Activated CD4-positive, alpha-beta T cell treated with anti-CD3 and anti-CD28 coated beads for 48 hours (primary cell): ENCODE data around the gene HCK.

Experiments used
- DNase-seq: peaks from one replicate; pipeline ENCODE4 v3.0.0-alpha.2; 2020

The HCK gene

DNA sequence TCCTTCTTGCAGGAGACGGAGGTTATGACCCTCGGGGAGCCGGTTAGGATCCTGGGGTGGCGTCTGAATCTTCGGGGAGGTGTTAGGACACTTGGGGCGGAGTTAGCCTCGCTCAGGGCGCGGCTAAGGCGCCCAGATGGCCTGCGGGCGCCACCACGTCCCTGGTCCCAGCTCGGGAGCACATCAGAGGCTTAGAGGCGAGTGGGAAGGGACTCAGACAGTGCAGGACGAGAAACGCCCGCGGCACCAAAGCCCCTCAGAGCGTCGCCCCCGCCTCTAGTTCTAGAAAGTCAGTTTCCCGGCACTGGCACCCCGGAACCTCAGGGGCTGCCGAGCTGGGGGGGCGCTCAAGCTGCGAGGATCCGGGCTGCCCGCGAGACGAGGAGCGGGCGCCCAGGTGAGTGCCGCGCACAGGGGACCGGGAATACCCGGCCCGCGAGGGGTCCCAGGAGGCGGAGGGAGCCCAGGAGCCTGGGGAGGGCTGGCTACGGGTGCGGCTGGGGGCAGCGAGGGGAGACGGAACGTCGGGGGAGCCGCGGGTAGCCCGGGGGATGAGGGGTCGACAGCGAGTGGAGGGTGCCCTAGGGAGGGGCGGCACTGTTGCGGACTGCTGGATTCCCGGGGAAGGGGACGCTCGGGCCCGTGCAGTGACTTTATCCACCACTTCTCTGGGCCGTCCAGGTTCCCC is at the start of gene HCK:
TSS of gene HCK (plus strand) at position 153 of the 688 bp plus-strand sequence.
- peak; percentile 16 for DNase-seq

DNA sequence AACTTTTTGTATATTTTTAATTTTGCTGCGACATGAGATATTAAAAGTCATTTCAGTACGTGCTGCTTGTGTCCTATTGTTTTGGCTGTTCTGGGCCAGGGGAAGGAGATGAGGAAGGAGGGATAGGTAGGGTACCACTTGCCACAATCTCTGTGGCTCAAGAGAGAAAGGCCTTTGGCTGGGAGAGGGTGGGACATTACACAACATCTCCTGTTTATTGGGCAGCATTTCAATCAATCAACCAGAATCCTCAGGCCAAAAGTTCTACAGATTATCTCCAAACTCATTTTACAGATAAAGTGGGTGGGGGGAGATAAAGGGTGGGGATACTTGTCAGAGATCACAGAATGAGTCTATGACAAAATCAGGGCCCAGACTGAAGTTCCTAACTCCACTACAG is 48.7 kb upstream of the HCK start:
- DNase-seq: no peak

GRCh38 chr20:32004963-32005362 is 47.1 kb upstream of the HCK start:
- DNase-seq: no peak

GRCh38 chr20:32006053-32006452 is 46.0 kb upstream of the HCK start:
- DNase-seq: no peak

GRCh38 chr20:32006841-32007786 is 44.9 kb upstream of the HCK start:
- no peak for DNase-seq

- no peak for DNase-seq
Observed at GRCh38 chr20:32007787-32008616, 44.0 kb upstream of the HCK start.

DNA sequence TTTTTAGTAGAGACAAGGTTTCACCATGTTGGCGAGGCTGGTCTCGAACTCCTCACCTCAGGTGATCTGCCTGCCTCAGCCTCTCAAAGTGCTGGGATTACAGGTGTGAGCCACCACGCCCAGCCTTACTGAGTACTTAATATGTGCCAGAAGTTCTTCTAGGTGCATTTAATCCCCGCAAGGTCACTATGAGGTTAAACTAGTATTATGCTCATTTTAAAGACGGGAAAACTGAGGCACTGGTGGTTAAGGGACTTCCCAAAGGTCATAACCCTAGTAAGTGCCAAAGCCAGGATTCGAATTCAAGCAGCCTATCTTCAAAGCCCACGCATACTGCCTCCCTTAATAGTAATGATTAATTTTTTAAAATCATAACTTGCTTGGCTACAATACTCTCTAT is 42.5 kb upstream of the HCK start:
- DNase-seq: no peak

DNA sequence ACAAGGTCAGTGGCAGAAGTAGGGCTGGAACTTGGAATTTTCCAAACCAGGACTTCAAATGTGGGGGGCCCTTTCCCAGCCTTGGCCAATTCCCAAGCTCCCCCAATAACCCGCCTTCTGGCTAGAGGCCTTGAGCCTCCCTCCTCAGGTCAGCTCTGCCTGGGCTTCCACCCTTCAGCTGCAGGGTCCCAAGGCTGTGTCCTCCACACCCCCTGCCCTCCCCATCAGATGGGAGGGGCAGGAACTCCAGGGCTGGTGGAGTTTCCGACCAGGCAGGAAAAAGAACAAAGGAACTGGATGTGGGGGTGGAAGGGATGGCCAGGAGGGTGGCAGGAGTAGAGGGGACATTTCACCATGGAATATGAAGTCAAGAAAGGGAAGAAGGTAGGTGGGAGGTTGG is 41.9 kb upstream of the HCK start, which contains the start of gene CCM2L:
TSS of gene CCM2L (plus strand) at position 338 of the 400 bp plus-strand sequence. CDS start at position 355, 17 bp downstream.
- DNase-seq: no peak

DNA sequence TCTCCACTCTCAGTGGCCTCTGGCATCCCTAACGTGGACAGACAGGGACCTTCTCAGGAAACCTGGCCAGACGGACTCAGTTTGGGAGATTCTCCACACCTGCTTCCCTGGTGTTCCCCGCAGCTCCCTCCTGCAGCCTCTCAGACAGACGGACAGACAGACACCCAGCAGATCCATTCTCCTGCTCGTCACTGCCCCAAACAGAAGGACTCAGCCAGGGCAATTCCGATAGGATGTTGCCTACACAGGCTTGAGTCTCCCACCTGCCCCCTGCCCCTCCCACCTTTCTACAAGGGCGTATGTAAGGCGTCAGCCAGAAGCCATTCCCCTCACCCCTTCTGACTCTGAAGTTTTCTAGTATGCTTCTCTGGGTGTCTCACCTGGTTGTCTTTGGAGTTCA is 41.4 kb upstream of the HCK start:
- DNase-seq: no peak

DNA sequence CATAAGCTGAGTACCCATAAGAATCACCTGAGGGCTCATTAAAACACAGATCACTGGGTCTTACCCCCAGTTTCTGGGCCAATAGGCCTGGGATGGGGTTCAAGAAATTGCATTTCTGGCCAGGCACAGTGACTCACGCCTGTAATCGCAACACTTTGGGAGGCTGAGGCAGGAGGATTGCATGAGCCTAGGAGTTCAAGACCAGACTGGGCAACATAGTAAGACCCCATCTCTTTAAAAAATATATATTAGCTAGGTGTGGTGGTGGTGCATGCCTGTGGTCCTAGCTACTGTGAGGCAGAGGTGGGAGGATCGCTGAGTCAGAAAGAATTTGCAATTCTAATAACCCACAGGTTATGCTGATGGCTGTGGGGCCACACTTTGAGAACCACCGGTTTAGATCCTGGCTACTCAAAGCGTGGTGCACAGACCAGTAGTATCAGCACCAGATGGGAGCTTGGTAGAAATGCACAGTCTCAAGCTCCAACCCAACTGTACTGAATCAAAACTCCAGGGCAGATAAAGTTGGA is 39.8 kb upstream of the HCK start:
- DNase-seq: no peak

GRCh38 chr20:32013326-32013725 is 38.7 kb upstream of the HCK start:
- no peak for DNase-seq

DNA sequence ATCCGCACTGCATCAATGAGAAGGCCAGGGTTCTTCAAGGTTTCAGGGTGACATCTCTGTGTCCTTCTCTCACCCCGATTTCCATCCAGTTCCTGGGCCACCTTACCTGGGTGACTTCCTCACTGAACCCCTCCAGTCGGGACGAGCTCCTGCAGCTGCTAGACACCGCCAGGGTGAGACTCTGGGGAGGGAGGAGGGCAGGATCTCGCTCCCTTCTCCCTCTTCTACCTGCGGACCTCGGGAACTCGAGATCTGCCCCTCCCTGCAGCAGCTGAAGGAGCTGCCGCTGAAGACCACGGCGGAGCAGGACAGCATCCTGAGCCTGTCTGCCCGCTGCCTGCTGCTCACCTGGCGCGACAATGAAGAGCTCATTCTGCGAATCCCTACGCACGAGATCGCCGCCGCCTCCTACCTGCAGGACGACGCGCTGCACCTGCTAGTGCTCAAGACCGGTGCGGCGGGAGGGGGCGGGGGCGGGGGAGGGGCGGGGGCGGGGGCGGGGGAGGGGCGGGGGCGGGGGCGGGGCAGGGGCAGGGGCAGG is 34.3 kb upstream of the HCK start:
- peak; percentile 51 for DNase-seq

GRCh38 chr20:32018269-32019155 is 33.5 kb upstream of the HCK start:
- peak; percentile 65 for DNase-seq

DNA sequence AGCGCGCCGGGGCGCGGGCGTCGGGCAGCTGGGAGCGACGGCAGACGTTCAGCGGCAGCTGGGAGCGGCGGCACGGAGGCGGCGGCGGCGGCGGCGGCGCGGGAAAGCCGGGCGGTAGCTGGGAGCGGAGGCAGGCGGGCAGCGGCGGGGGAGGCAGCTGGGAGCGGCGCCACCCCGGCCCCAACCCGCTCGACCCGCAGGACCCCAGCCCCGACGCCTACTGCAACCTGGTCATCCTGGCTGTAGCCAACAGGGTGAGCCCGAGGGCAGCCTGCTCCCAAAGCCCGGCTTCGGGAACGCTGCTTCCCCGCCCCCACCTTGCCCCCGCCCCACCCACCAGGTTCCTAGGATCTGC is 32.9 kb upstream of the HCK start:
- DNase-seq: peak; percentile 16

GRCh38 chr20:32019563-32020463 is 32.2 kb upstream of the HCK start:
- no peak for DNase-seq

GRCh38 chr20:32021091-32021490 is 31.0 kb upstream of the HCK start:
- no peak for DNase-seq

DNA sequence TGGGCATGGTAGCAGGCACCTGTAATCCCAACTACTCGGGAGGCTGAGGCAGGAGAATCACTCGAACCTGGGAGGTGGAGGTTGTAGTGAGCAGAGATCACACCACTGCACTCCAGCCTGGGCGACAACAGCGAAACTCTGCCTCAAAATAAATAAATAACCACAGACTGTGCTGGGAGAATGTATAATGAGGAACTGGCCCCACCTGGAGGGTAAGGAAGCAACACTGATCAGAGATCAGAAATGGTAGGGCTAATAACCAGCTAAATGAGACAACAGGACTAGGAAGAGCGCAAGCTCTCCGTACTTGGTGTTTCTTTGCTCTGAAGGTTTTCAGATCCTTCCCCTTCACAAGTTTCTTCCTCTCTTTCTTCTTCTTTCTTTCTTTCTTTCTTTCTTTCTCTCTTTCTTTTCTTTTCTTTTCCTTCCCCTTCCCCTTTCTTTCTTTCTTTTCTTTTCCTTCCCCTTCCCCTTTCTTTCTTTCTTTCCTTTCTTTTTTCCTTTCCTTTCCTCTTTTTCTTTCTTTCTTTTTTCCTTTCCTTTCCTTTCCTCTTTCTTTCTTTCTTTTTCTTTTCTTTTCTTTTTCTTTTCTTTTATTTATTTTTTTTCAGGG is 27.3 kb upstream of the HCK start:
- DNase-seq: no peak

DNA sequence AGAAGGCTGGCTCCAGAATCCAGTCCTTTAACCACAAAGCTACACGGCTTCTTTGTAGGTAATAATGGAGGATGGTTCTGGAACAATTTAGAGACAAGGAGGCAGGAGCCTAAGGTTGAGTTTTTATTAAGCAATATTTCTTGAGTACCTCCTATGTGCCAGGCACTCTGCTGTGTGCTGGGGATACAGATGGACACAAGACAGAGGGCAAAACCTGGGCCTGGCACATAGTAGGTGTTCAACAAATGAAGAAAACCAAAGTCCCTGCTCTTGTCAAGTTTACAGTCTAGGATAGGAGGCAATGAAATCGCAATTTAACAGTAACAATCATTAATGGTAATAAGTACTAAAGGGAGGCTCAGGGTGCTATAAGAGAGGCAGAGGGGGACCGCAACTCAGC is 24.4 kb upstream of the HCK start:
- no peak for DNase-seq

DNA sequence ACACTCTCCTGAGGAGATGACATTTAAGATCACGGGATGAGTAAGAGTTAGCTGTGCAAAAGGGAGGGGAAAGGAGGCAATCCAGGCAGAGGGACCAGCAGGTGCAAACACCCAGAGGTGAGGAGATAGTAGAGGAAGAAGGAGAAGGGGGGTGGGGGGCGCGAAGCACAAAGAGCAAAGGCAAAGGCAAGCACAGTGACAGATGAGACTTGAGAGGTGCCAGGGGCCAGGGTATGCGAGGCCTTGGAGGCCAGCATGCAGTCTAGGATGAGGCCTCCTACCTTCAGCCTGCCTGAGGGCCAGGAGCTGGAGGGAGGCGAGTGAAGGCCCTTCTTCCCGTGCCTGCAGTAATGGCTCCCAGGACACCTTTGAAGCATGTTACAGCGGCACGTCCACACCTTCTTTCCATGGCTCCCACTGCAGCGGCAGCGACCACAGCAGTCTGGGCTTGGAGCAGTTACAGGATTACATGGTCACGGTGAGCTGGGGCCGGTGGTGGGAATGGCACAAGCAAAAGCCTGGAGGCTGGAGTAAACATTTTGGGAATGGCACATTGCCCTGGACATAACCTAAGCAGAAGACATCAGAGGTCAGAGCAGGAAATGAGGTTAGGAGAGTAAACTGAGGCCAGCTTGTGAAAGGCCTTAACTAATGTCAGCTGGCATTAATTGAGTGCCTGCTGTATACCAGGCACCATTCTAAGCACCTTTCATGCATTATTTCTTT is 23.2 kb upstream of the HCK start:
- DNase-seq: no peak
